Superior temporal gyrus (tissue), 1 donor: ENCODE results near the gene MRPS12.

ENCODE experiments used
- DNase-seq: peaks from one replicate; pipeline ENCODE4 v3.0.0-alpha.2; 2016; ENCODE audit errors: extremely low spot score

Gene MRPS12

GRCh38 chr19:38911388-38912001 lies 19.2 kb upstream of the MRPS12 start:
- no peak for DNase-seq

- no peak for DNase-seq
Observed at GRCh38 chr19:38912600-38913514, 17.9 kb upstream of the MRPS12 start.

- no peak for DNase-seq
Observed at GRCh38 chr19:38913958-38914357, 16.8 kb upstream of the MRPS12 start.

- no peak for DNase-seq
Observed at GRCh38 chr19:38915329-38916321, 15.1 kb upstream of the MRPS12 start.

- no peak for DNase-seq
Observed at GRCh38 chr19:38917516-38917915, 13.2 kb upstream of the MRPS12 start.

- no peak for DNase-seq
Observed at GRCh38 chr19:38917921-38918491, 12.7 kb upstream of the MRPS12 start.

GRCh38 chr19:38918526-38918925 lies 12.2 kb upstream of the MRPS12 start:
- DNase-seq, result no peak

- DNase-seq, result no peak
Observed at GRCh38 chr19:38919837-38920601, 10.7 kb upstream of the MRPS12 start.

GRCh38 chr19:38920602-38921419 lies 9.9 kb upstream of the MRPS12 start:
- no peak for DNase-seq

GRCh38 chr19:38921420-38922274 lies 9.1 kb upstream of the MRPS12 start:
- no peak for DNase-seq

- DNase-seq, result no peak
Observed at GRCh38 chr19:38922482-38922881, 8.3 kb upstream of the MRPS12 start.

GRCh38 chr19:38924388-38924787 lies 6.4 kb upstream of the MRPS12 start:
- no peak for DNase-seq

GRCh38 chr19:38928391-38929001 lies 2.2 kb upstream of the MRPS12 start:
- DNase-seq, result no peak

GRCh38 chr19:38929929-38930775 lies 592 bp upstream of the MRPS12 start, which contains the start of gene SARS2:
Gene SARS2, minus strand, starts transcription at chr19:38930763. Its CDS starts 27 bp downstream, at chr19:38930736.
- peak; percentile 95 for DNase-seq

GRCh38 chr19:38931521-38931793 lies 713 bp downstream of the MRPS12 start:
- no peak for DNase-seq

GRCh38 chr19:38932425-38933179 lies 1.9 kb downstream of the MRPS12 start:
- no peak for DNase-seq

GRCh38 chr19:38933544-38933943 lies 2.8 kb downstream of the MRPS12 start:
- no peak for DNase-seq
